Mucosa of rectum (tissue), 2 donors: Measurements from ENCODE around the gene ITPR2.

ENCODE experiments used
- H3K27ac ChIP-seq, 2 donors: one replicate each; pipeline ENCODE4 v1.7.0; 2013; ENCODE audit warnings: inconsistent platforms in 2 of 2, low read depth in 2 of 2, low read length in 2 of 2
- H3K27me3 ChIP-seq, 2 donors: one replicate each; pipeline ENCODE4 v1.7.0; 2013; ENCODE audit warnings: low read length in 2 of 2; ENCODE audit not compliant: control insufficient read depth in 2 of 2, insufficient read depth in 2 of 2
- H3K36me3 ChIP-seq, 2 donors: one replicate each; pipeline ENCODE4 v1.7.0; 2013; ENCODE audit warnings: low read length in 2 of 2; ENCODE audit not compliant: control insufficient read depth in 2 of 2, insufficient read depth in 2 of 2
- H3K4me1 ChIP-seq, 2 donors: one replicate each; pipeline ENCODE4 v1.7.0; 2013; ENCODE audit warnings: low read length in 2 of 2, mild to moderate bottlenecking in 1 of 2; ENCODE audit not compliant: control insufficient read depth in 2 of 2, insufficient read depth in 2 of 2
- H3K4me3 ChIP-seq, 2 donors: one replicate each; pipeline ENCODE4 v1.7.0; 2013; ENCODE audit warnings: low read length in 2 of 2
- H3K9ac ChIP-seq, 2 donors: one replicate each; pipeline ENCODE4 v1.7.0; 2013; ENCODE audit warnings: low read length in 2 of 2, low read depth in 1 of 2, mild to moderate bottlenecking in 1 of 2
- H3K9me3 ChIP-seq, 2 donors: one replicate each; pipeline ENCODE4 v1.7.0; 2013; ENCODE audit warnings: low read length in 2 of 2; ENCODE audit not compliant: control insufficient read depth in 2 of 2
- donor health status: healthy.
- donor health status: Normal muscosa, but diverticular disease.

ITPR2 gene

GRCh38 chr12:26851031-26851809 lies 18.2 kb upstream of the ITPR2 start:
- Histone ChIP-seq H3K36me3 (no peaks in the 10 kb centered on the region), H3K9me3 (no peaks in the 10 kb centered on the region), H3K4me1 (peaks cover 0 to 5% of the 10 kb centered on the region in 2 donors), H3K27me3 (no peaks in the 10 kb centered on the region), H3K4me3 (no peak overlapping the region), H3K9ac (no peak overlapping the region), H3K27ac (no peak overlapping the region)

GRCh38 chr12:26848156-26848825 lies 15.3 kb upstream of the ITPR2 start:
- Histone ChIP-seq H3K9me3 (no peaks in the 10 kb centered on the region), H3K4me1 (no peaks in the 10 kb centered on the region), H3K9ac (no peak overlapping the region), H3K36me3 (no peaks in the 10 kb centered on the region), H3K27me3 (no peaks in the 10 kb centered on the region), H3K4me3 (no peak overlapping the region), H3K27ac (no peak overlapping the region)

- H3K4me3 ChIP-seq: no peak overlapping the region
- H3K4me1 ChIP-seq: no peaks in the 10 kb centered on the region
- H3K9me3 ChIP-seq: no peaks in the 10 kb centered on the region
- H3K27me3 ChIP-seq: no peaks in the 10 kb centered on the region
- H3K9ac ChIP-seq: no peak overlapping the region
- no peak overlapping the region for H3K27ac ChIP-seq
- H3K36me3 ChIP-seq: no peaks in the 10 kb centered on the region
Measured at GRCh38 chr12:26847431-26847830, 14.4 kb upstream of the ITPR2 start.

GRCh38 chr12:26846416-26846815 lies 13.4 kb upstream of the ITPR2 start:
- no peak overlapping the region for H3K27ac ChIP-seq
- H3K36me3 ChIP-seq: no peaks in the 10 kb centered on the region
- H3K9ac ChIP-seq: no peak overlapping the region
- H3K4me1 ChIP-seq: no peaks in the 10 kb centered on the region
- H3K27me3 ChIP-seq: no peaks in the 10 kb centered on the region
- no peaks in the 10 kb centered on the region for H3K9me3 ChIP-seq
- no peak overlapping the region for H3K4me3 ChIP-seq

- H3K27me3 ChIP-seq: no peaks in the 10 kb centered on the region
- no peaks in the 10 kb centered on the region for H3K36me3 ChIP-seq
- no peaks in the 10 kb centered on the region for H3K9me3 ChIP-seq
- no peak overlapping the region for H3K4me3 ChIP-seq
- H3K4me1 ChIP-seq: no peaks in the 10 kb centered on the region
- H3K9ac ChIP-seq: no peak overlapping the region
- no peak overlapping the region for H3K27ac ChIP-seq
Measured at GRCh38 chr12:26845984-26846383, 13.0 kb upstream of the ITPR2 start.

GRCh38 chr12:26845057-26845666 lies 12.2 kb upstream of the ITPR2 start:
- H3K9me3 ChIP-seq: no peaks in the 10 kb centered on the region

GRCh38 chr12:26843311-26843710 lies 10.3 kb upstream of the ITPR2 start:
- H3K27ac ChIP-seq: no peak overlapping the region
- no peaks in the 10 kb centered on the region for H3K9me3 ChIP-seq
- no peaks in the 10 kb centered on the region for H3K4me1 ChIP-seq
- H3K9ac ChIP-seq: no peak overlapping the region
- no peaks in the 10 kb centered on the region for H3K36me3 ChIP-seq
- no peaks in the 10 kb centered on the region for H3K27me3 ChIP-seq
- no peak overlapping the region for H3K4me3 ChIP-seq

More at GRCh38 chr12:26845057-26845666, 12.2 kb upstream of the ITPR2 start:
- Histone ChIP-seq H3K4me3 (no peak overlapping the region), H3K27me3 (no peaks in the 10 kb centered on the region), H3K36me3 (no peaks in the 10 kb centered on the region), H3K9ac (no peak overlapping the region), H3K27ac (no peak overlapping the region), H3K4me1 (no peaks in the 10 kb centered on the region)

GRCh38 chr12:26841085-26841484 lies 8.1 kb upstream of the ITPR2 start:
- no peak overlapping the region for H3K9ac ChIP-seq
- no peak overlapping the region for H3K4me3 ChIP-seq
- H3K4me1 ChIP-seq: no peaks in the 10 kb centered on the region
- no peak overlapping the region for H3K27ac ChIP-seq
- no peaks in the 10 kb centered on the region for H3K9me3 ChIP-seq
- no peaks in the 10 kb centered on the region for H3K36me3 ChIP-seq
- H3K27me3 ChIP-seq: no peaks in the 10 kb centered on the region

- H3K36me3 ChIP-seq: no peaks in the 10 kb centered on the region
- H3K9ac ChIP-seq: no peak overlapping the region
- H3K9me3 ChIP-seq: no peaks in the 10 kb centered on the region
- no peak overlapping the region for H3K27ac ChIP-seq
- no peak overlapping the region for H3K4me3 ChIP-seq
- no peaks in the 10 kb centered on the region for H3K27me3 ChIP-seq
- H3K4me1 ChIP-seq: no peaks in the 10 kb centered on the region
Measured at GRCh38 chr12:26839512-26839911, 6.5 kb upstream of the ITPR2 start.

- H3K9me3 ChIP-seq: no peaks in the 10 kb centered on the region
- no peaks in the 10 kb centered on the region for H3K36me3 ChIP-seq
- H3K4me1 ChIP-seq: peaks cover 0 to under 1% of the 10 kb centered on the region in 2 donors
- H3K4me3 ChIP-seq: no peak overlapping the region
- no peak overlapping the region for H3K9ac ChIP-seq
- H3K27ac ChIP-seq: no peak overlapping the region
- no peaks in the 10 kb centered on the region for H3K27me3 ChIP-seq
Measured at GRCh38 chr12:26838888-26839416, 6.0 kb upstream of the ITPR2 start.
